NCI-H1092 treated with DMSO at 0.1 percent for 48 hours (cell line): ENCODE data around the gene SUSD1.

Source experiments
- DNase-seq: peaks from one replicate; lab custom pipeline; 2025; lab: John Stamatoyannopoulos, UW

Gene SUSD1

DNA sequence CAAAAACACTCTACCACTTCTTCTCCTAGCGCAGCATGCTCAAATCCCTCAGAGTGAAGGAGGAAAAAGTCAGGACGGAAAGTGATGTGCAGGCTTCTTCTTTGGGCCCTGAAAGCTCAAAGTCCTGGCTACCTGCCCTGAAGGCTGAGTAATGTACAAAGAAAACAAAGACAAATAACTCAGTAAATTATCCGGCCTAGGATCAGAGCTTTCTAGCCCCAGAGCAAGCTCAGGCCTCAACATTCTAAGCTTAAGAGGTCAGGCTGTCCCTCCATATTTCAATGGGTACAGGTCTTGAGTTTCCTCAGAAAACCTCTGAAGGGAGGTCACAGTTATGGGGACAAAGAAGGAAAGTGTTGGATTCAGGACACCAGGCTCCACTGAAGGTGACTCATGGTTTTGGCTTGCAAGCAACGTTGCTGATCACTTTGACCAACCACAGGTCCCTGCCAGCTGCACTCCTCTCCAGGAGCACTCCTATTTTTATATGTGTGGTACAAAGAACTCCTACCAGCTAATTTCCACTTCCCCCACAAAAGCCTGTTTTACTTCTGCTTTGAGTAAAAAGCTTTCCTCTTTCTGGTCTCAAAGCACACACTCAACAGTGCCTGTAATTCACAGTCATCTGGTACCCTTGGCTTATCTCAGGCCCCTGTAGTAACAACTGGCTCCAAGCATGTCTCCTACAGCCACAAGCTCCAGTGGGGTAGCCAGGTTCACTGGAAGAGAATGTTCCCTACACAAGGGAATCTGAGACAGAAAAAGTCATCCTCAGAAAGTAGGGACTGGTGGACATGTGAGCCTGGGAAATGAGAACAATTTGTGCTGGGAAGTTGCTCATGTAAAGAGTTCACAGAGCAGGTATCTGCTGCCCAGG, 162.8 kb downstream of the SUSD1 start:
- DNase-seq, result no peak

DNA sequence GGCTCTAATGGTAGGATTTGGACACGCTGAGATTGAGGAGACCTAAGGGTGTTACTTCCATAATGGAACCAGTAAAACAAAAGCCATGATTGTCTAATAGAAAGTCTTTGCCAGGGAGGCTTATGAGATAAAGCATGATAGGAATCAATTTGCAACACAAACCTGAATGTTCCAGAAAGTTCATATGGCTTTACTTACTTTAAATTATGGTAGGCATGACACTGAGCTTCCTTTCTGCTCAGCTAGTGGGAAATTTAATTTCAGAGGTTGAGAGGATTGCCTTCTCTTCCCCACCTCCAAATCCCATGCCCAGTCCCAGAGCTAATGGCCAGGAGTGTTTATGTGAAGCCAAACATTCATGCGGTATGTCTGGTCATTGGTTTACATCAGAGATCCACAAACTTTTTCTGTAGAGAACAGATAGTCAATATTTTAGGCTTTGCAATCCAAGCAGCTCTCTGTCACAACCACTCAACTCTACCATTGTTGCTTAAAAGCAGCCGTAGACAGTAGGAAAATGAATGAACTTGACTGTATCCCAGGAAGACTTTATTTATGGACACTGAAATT, 164.0 kb downstream of the SUSD1 start:
- no peak for DNase-seq

GRCh38 chr9:112010537-112010936, 164.6 kb downstream of the SUSD1 start:
- no peak for DNase-seq

DNA sequence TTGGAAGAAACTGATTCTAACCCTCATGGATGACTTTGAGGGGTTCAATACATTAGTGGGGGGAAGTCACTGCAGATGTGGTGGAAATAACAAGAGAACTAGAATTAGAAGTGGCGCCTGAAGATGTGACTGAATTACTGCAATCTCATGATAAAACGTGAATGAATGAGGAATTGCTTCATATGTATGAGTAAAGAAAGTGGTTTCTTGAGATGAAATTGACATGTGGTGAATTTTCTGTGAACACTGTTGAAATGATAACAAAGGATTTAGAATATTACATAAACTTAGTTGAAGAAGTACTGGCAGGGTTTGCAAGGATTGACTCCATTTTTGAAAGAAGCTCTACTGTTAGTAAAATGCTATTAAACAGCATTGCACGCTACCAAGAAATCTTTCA, 165.4 kb downstream of the SUSD1 start:
- DNase-seq, result no peak

DNA sequence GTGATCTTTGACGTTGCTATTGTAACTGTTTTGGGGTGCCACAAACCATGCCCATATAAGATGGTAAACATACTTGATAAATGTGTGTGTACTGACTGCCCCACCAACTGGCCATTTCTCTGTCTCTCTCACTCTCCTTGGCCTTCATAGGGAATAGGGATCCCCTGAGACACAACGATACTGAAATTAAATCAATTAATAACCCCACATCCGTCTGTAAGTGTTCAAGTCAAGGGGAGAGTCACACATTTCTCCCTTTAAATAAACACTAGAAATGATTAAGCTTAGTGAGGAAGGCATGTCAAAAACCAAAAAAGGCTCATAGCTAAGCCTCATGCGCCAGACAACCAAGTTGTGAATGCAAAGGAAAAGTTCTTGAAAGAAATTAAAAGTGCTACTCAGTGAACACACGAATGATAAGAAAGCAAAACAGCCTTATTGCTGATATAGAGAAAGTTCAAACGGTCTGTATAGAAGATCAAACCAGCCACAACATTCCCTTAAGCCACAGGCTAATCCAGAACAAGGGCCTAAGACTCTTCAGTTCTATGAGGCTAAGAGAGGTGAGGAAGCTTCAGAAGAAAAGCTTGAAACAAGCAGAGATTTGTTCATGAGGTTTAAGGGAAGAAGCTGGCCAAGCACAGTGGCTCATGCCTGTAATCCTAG, 167.4 kb downstream of the SUSD1 start:
- DNase-seq, result no peak

GRCh38 chr9:112006361-112007020, 168.6 kb downstream of the SUSD1 start:
- no peak for DNase-seq

GRCh38 chr9:112005939-112006338, 169.2 kb downstream of the SUSD1 start:
- no peak for DNase-seq

GRCh38 chr9:112003538-112003937, 171.6 kb downstream of the SUSD1 start:
- DNase-seq, result no peak

DNA sequence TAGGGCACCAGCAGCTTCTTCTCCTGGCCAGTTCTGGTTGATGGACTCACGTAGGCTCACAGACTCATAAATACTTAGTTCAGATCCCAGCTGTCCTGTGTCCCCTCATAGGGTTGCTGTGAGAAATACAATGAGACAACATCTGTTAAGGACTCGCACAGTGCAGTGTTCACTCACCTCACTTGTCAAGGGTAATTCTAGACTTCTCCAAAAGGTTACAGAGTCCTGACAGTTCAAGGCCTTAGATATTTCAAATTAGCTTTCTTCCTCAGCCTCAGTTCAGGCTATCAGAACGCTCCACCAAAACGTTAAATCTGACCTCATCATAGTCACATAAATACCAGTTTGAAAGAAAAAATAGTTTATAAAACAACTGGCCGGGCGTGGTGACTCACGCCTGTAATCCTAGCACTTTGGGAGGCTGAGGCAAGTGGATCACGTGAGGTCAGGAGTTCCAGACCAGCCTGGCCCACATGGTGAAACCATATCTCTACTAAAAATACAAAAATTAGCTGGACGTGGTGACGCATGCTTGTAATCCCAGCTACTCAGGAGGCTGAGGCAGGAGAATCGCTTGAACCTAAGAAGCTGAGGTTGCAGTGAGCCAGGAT, 172.1 kb downstream of the SUSD1 start:
- DNase-seq, result no peak

DNA sequence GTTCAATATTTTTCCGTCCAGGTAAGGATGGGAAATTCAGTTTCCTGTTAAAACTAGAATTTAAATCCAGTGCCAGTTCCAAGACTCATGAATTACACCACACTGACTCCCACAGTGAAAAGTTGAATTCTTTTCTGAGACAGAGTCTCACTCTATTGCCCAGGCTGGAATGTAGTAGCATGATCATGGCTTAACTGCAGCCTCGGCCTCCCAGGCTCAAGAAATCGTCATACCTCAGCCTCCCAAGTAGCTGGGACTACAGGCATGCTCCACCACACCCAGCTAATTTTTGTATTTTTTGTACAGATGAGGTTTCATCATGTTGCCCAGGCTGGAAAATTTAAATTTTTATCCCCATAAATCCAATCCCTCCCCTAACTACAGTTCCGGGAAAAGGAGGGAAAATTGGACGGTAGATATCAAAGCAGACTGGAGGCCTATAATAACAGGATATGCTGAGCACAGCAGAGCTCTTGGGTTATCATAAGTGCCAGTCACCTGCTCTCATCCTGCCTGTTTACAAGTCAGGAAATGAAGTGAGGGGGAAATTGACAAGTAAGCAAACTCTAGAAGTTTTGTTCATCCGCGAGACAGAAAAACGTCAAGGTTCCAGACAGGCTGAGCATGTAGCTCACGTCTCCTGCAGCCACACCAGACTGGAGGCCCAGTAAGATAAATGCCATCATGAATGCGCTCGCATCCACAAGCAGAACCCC, 172.8 kb downstream of the SUSD1 start:
- no peak for DNase-seq

DNA sequence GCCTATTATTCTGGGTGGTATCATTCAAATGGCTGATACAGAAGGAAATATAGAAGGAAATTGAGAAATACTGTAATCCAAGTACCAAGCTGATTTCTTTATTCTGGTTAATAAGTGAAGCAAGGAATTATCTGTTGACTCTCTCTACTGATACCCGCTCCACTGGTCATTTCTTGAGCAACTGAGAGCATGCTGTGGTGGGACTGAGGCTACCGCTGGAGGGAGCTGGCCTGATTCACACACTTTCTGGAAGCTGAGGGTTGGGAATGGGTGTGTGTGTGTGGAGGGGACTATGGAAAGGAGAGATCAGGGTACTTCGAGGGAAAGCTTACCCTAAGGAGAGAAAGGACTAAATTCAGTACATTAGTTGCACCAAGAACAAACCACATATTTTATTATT, 174.4 kb downstream of the SUSD1 start:
- no peak for DNase-seq

- no peak for DNase-seq
These were observed 175.8 kb downstream of the SUSD1 start for GRCh38 chr9:111999319-111999718.

DNA sequence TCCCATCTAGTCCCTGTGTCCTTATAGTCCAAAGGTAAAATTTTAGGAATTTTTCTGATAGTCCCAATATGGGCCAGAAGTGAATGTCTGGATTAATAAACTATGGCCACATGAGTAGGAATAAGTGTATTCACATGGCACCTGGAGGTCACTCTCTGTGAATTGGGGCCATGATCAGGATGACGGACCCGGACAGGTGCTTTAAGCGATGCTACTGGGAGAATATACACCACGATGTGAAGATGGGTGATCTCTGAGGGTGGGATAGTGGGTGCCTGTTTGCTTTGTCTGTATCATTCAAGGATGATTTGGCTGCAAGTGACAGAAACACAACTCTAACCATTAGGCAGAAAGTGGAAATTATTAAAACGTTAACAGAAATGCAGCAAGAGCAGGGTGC, 177.3 kb downstream of the SUSD1 start:
- no peak for DNase-seq

DNA sequence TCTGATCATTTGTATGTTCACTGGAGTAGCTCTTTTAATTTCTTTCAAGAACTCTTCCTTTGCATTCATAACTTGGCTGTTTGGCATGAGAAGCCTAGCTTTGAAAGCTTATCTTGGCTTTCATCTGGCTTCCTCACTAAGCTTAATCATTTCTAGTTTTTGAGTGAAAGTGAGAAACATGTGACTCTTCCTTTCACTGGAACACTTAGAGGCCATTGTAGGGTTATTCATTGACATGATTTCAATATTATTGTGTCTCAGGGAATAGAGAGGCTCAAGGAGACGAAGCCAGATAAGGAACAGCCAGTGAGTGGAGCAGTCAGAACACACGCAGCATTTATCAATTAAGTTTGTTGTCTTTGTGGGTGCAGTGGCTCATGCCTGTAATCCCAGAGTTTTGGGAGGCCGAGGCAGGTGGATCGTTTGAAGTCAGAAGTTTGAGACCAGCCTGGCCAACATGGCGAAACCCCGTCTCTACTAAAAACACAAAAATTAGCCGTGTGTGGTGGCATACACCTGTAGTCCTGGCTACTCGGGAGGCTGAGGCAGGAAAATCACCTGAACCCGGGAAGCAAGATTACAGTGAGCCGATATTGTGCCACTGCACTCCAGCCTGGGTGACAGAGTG, 180.2 kb downstream of the SUSD1 start:
- no peak for DNase-seq

- no peak for DNase-seq
These were observed 181.8 kb downstream of the SUSD1 start for GRCh38 chr9:111993319-111993718.

- DNase-seq, result no peak
These were observed 182.6 kb downstream of the SUSD1 start for GRCh38 chr9:111992523-111992922.

- DNase-seq, result no peak
These were observed 183.9 kb downstream of the SUSD1 start for GRCh38 chr9:111991179-111991578.
